ENCODE results near the gene MACIR.
A peak's percentile ranks its signal among the peaks of the same experiment; 100 is the strongest.
"Not testable (repeated sequence)": the region's sequence is repeated elsewhere in the genome, so short reads cannot be mapped to it uniquely, and the experiment has no call there.

Gene MACIR, protein sequence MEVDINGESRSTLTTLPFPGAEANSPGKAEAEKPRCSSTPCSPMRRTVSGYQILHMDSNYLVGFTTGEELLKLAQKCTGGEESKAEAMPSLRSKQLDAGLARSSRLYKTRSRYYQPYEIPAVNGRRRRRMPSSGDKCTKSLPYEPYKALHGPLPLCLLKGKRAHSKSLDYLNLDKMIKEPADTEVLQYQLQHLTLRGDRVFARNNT

DNA sequence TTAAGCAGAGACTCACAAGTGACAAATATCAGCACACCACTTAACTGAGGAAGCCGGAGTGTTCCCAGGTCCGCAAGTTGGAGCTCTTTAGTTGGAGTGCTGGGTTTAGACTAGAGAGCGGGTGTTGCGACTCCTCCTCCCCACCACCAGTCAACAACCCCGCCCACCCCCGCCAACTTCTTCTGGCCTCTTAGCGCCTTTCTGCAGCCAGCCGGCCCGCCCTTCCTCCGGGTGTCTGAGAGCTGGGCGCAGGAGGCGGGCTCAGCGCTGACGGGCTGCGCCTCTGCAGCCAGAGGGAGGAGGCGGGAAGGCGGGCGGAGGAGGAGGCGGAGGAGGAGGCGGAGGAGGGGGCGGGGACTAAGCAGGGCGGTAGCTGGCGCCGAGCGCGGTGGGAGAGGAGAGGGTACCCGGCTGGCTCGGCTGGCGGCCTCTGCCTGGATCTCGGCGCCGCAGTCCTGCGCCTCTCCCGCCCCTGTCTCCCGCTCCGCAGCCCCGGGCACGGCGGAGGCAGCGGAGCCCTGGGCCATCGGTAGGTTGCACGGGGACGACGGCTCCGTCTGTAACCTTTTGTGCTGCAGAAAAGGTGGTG lies at the start of gene MACIR:
Gene MACIR, plus strand, starts transcription at position 396 of the 589 bp plus-strand sequence. CDS start 17,157 bp downstream, outside the sequence.
- DNase-seq: peak; percentile 96

- DNase-seq: no peak
These were observed 49.5 kb upstream of the MACIR start for GRCh38 chr5:103209065-103209464.

DNA sequence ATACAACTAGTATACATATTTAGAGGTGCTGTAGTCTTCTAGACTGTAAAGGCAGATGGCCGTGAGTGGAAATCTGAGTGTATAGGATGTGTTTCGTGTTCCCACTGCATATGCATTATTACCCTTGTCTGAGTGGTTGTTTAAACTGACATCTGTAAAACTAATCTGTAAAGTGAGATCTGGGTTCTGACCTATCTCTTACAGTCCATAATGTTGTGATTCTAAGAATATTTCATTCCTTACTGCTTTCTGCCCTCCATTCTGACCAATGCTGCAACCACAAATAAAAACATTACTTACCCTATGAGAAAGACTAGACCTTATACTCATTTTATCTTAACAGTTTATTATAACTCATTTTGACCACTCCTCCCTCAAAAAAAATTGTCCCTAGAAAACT lies 47.6 kb upstream of the MACIR start:
- DNase-seq: no peak

DNA sequence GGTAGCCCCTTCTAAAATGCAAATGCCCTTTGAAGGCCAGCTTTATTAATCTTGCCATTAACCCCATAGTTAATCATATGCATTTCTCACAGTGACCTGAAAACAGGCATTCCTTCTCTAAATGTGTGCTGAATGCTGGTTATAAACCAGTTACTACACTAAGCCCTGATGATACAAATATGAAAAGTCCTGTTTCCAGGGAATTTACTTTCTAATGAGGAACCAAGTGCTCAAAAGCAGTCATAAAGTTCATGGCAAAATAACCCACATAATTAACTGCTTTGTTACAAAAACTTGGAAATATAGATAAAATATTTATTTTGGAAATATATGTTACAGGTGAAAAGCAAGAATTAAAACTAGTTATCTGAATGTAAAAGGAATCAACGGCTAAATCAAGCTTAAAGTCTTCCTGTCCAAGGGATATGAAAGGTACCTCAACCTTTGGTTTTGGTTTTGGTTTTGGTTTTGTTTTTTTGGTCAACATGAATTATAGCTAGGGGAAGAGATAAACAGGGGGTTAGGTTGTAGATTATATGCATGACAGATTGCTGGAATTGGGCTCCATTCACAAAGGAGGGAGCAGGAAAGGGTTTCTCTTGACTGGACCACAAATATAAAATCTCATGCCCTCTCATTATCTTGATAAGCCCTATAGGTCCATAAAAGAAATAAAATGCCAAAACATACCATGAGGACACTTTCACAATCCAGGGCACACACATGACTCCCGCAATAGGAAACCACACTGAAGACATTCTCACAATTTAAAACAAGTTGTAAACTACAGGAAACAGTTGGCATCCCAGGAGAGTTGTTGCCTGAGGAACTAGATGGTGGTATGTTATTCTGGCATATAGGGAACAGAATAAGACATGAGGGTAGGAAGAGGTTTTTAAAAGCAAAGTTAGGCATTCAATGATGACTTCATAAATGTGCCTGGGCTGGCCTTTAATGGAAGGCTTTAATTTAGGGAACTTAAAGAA lies 46.7 kb upstream of the MACIR start:
- DNase-seq: no peak

DNA sequence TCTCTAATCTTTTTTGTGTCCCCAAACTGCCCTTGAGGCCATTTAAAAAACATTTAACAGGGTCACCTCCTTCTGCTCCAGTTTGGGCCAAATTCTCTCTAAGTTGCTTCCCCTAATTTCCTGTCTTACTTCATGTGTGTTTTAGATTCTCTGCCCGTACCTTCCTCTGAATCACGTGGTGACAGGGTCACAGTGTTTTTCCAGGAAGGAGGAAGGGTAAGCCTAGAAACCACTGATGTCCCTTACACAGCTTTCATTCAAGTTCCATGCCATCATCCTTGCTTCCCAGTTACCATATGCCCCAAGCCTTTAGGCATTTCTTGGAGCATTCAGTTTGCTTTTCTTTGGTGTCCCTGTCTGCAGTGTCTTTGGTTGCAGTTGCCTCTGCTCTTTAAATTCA lies 42.4 kb upstream of the MACIR start:
- DNase-seq: no peak

- no peak for DNase-seq
These were observed 41.9 kb upstream of the MACIR start for GRCh38 chr5:103216697-103217096.

GRCh38 chr5:103217101-103217500 lies 41.5 kb upstream of the MACIR start:
- no peak for DNase-seq

- DNase-seq: peak; percentile 84
These were observed 40.4 kb upstream of the MACIR start for GRCh38 chr5:103218164-103218563.

GRCh38 chr5:103219074-103219473 lies 39.5 kb upstream of the MACIR start:
- DNase-seq: not testable (repeated sequence)

DNA sequence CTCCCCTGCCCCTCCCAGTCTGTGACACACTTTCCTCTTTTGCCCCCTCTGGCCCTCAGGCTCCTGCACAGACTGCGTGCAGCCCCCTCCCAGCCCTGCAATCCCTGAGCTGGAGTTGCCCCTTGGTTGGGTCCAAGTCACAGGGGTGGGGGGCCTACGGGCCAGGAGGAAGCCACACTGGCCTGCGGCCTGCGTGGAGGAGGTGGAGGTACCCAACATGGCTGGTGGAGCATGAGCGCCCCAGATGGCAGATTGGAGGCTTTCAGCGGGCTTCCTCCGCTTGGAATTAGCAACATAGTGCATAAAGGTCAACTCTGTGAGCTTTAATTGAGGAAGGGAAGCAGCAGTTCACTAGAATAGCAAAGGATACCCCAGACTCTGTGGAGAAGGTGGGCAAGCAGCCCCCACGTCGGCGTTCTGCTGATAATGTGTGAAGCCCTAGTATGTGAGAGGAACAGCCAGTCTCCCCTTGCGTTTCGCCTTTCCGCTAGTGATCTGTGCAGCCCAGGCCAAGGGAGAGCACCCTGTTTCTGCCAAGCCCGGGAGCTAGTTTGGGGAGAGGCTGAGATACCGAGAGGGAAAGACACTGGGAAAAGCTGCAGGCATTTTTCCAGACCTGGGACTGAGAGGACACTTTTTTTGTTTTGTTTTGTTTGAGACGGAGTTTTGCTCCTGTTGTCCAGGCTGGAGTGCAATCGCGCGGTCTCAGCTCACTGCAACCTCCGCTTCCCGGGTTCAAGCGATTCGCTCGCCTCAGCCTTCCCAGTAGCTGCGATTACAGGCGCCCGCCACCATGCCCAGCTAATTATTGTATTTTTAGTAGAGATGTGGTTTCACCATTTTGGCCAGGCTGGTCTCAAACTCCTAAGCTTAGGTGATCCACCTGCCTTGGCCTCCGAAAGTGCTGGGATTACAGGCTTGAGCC lies 35.3 kb upstream of the MACIR start:
- DNase-seq: no peak

GRCh38 chr5:103224118-103224893 lies 34.3 kb upstream of the MACIR start:
- peak; percentile 77 for DNase-seq

GRCh38 chr5:103224894-103225246 lies 33.7 kb upstream of the MACIR start:
- DNase-seq: no peak

DNA sequence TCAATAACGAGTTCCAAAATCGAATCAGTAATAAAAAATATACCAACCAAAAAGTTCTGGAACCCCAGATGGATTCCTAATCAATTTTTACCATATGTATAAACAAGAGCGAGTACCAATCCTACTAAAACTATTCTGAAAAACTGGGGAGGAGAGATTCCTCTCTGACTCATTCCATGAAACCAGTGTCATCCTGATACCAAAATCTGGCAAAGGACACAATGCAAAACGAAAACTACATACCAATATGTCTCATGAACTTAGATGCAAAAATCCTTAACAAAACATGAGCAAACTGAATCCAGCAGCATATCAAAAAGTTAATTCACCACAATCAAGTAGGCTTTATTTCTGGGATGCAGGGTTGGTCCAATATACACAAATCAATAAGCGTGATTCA lies 30.5 kb upstream of the MACIR start:
- DNase-seq: no peak

DNA sequence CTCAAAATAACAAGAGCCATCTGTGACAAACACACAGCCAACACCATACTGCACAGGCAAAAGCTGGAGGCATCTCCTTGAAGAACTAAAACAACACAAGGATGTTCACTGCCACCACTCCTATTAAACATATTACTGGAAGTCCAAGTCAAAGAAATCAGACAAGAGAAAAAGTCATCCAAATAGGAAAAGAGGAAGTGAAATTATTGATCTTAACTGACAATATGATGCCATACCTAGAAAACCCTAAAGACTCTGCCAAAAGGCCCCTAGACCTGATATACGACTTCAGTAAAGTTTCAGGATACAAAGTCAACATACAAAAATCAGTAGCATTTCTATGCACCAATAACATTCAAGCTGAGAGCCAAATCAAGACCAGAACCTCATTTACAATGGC lies 30.0 kb upstream of the MACIR start:
- no peak for DNase-seq

DNA sequence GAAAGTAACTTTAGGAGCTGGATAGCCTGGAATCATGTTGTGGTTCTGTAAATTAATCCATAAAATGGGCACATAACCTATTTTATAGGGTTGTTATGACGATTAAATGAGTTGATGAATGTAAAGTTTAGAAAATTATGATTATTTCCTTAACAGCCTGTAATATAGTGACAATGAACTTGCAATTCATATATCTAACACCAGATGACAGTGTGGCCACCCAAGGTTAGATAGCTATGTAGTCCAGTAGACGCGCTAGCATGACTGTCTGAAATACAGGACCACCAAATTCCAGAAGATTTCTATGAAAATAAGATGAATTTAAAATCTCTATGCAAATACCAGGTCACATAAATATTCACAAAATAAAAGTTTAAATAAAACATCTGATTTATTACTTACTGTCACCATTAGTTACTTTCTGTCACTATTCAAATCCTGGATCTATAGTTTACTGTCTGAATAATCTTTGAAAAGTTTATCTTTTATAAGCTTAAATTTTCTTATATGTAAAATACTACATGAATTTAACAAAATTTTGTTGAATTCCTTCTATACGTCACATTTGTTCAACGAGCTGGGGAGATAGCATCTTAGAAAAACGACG lies 26.1 kb upstream of the MACIR start:
- peak; percentile 29 for DNase-seq

GRCh38 chr5:103234239-103234975 lies 24.2 kb upstream of the MACIR start:
- peak; percentile 26 for DNase-seq

- DNase-seq: no peak
These were observed 22.7 kb upstream of the MACIR start for GRCh38 chr5:103235891-103236290.

- no peak for DNase-seq
These were observed 20.8 kb upstream of the MACIR start for GRCh38 chr5:103237778-103238177.

- peak; percentile 17 for DNase-seq
These were observed 14.9 kb upstream of the MACIR start for GRCh38 chr5:103243665-103244064.

- no peak for DNase-seq
These were observed 14.2 kb upstream of the MACIR start for GRCh38 chr5:103244398-103244797.

DNA sequence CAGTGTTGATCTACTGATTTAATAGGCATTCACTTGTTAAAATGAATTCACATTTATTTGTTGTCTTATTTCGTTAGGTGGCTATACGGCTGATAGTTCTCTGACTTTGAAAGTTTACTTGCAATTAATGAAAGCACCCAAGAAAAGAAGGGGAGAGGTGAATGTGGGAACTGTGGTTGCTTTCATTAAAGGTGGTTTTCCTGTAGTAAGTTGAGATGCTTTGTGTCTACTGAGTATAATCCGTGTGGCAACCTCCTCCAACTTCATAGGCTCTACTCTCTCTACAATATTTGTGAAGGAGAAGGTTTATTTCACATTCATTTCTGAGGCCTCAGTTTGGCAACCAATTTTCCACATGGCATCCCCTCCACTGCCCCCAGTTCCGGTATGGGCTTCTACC lies 12.8 kb upstream of the MACIR start:
- no peak for DNase-seq

Data from kidney glomerular epithelial cell (primary cell).